ENCODE measurements around the gene DOCK10.

The DOCK10 gene

DNA sequence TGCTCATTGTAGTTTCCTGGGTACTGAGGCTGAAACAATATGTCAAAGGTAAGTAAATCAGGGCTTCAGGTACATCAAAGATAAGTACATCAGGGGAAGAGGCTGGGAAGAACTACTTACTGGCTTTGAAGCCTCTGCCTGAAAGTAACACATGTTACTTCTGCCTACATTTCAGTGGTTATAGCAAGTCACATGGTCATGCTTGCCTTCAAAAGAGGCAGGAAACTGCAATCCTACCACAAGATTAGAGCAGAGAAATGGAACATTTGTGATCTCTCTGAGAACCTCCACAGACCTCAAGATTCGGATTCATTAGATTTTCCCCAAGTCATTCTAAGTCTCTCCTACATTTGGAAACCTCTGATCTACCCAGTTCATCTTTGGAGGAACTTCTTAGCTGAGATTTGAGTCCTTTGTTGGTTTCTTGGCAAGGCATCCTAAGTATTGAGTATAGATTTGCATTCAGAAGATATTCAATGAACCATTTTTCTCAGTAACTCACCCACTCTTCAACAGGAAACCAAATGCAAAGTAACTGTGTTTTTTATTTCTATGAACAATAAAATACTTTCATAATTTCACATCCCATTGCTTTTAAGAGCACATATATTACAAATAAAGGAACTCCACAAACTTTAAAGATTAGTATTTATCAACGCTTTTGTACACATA is 277.6 kb downstream of the DOCK10 start:
- Histone ChIP-seq H3K79me2 (ENCODE audit: control insufficient read depth, insufficient read depth, low read length, unreplicated experiment) (no peaks in the 10 kb centered on the region), H3K4me3 (ENCODE audit: low read depth, low read length) (no peak overlapping the region), H3K27ac (ENCODE audit: low read depth, low read length) (no peak overlapping the region), H3K36me3 (ENCODE audit: insufficient read depth, low read length) (peaks cover 35% of the 10 kb centered on the region), H3K4me1 (ENCODE audit: control insufficient read depth, insufficient read depth, low read length, unreplicated experiment) (no peaks in the 10 kb centered on the region), H3K27me3 (ENCODE audit: insufficient read depth, low read length) (no peaks in the 10 kb centered on the region), H2AFZ (ENCODE audit: low read length, unreplicated experiment) (no peak overlapping the region)

DNA sequence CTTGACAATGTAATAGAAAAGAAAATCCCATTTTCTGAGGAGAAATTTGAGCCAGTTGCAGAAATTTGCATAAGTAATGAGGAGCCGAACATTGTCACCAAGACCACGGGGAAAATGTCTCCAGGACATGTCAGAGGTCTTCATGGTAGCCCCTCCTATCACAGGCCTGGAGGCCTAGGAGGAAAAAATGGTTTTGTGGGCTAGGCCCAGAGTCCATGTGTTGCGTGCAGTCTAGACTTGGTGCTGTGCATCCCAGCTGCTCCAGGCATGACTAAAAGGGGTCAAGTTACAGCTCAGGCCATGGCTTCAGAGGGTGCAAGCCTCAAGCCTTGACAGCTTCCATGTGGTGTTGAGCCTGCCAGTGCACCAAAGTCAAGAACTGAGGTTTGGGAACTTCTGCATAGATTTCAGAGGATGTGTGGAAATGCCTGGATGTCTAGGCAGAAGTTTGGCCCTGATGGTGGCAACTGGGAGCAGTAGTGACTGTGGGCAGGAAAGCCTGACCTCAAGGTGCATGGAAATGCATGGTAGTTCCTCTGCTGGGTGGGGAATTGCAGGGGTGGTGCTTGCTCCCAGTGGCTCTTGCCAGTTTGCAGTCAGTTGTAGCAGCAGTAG is 284.2 kb downstream of the DOCK10 start:
- H3K27ac ChIP-seq (ENCODE audit: low read depth, low read length) = no peak overlapping the region
- no peaks in the 10 kb centered on the region for H3K79me2 ChIP-seq (ENCODE audit: control insufficient read depth, insufficient read depth, low read length, unreplicated experiment)
- no peaks in the 10 kb centered on the region for H3K27me3 ChIP-seq (ENCODE audit: insufficient read depth, low read length)
- no peak overlapping the region for H3K4me3 ChIP-seq (ENCODE audit: low read depth, low read length)
- H3K4me1 ChIP-seq (ENCODE audit: control insufficient read depth, insufficient read depth, low read length, unreplicated experiment) = peaks cover 16% of the 10 kb centered on the region
- H2AFZ ChIP-seq (ENCODE audit: low read length, unreplicated experiment) = no peak overlapping the region
- peaks cover 31% of the 10 kb centered on the region for H3K36me3 ChIP-seq (ENCODE audit: insufficient read depth, low read length)

DNA sequence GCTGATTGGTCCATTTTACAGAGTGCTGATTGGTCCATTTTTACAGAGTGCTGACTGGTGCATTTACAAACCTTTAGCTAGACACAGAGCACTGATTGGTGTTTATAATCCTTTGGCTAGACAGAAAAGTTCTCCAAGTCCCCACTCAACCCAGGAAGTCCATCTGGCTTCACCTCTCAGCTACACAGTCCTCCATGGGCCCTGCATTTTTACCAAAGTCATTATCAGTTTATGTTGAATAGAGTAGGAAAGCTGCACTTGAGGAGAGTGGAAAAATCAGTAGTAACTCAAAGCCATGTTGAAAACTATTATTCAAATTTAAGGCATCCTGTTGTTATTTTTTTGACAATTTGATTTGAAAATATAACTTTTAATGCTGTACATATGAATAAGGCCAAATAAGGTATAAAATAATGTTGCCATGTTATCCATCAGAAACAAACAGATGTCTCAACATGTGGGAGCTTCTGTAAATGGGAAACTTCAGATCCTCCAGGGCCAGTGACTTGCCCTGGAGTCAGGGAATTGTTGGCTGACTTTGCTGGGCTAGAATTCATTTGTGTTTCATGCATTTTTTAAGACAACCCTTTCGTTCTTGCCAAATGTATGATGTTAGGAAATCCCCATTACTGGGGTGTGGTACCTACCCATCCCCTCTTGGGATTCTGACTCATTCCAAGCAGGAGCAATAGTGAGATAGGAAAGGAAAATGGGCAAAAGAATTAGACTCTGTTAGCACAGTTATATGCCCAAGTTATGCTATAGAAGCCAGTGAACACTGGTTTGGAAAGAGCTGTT is 288.3 kb downstream of the DOCK10 start:
- H3K79me2 ChIP-seq (ENCODE audit: control insufficient read depth, insufficient read depth, low read length, unreplicated experiment) = no peaks in the 10 kb centered on the region
- peak overlapping the region; percentile 93 for H3K27ac ChIP-seq (ENCODE audit: low read depth, low read length)
- H2AFZ ChIP-seq (ENCODE audit: low read length, unreplicated experiment) = peak overlapping the region; percentile 4
- no peaks in the 10 kb centered on the region for H3K27me3 ChIP-seq (ENCODE audit: insufficient read depth, low read length)
- H3K4me3 ChIP-seq (ENCODE audit: low read depth, low read length) = no peak overlapping the region
- peaks cover 10% of the 10 kb centered on the region for H3K36me3 ChIP-seq (ENCODE audit: insufficient read depth, low read length)
- H3K4me1 ChIP-seq (ENCODE audit: control insufficient read depth, insufficient read depth, low read length, unreplicated experiment) = peaks cover 16% of the 10 kb centered on the region

DNA sequence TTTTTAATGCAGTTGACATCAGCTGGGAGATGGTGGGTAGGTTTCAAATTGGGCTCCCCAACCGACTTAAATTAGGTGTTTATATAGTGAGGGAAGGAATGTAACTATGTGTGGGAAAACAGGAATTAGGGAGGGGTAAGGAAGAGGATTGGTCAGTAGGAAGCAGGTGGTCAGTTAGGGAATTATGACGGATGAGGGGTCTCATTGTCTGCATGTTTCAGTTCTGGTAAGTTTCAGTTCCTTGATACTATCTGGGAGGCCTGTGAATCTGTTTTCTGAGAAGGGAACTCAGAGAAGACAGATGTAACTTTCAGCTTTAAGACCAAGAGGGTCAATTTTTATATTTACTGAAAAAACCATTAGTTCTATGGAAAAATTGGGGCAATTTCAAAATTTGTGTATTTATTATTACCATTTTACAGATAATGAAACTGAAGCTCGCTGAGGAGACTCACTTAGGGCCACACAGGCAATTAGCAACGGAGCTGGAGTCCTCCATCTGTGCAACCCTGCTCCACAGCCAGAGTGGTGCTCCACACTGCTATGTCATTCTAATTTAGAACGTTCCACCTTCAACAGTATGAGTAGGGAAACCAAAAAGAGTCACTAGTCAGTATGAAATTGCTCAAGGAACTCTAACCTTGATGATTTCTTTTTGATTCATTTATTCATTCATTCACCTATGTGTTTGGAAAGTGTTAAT is 290.1 kb downstream of the DOCK10 start:
- no peak overlapping the region for H3K27ac ChIP-seq (ENCODE audit: low read depth, low read length)
- no peak overlapping the region for H2AFZ ChIP-seq (ENCODE audit: low read length, unreplicated experiment)
- H3K79me2 ChIP-seq (ENCODE audit: control insufficient read depth, insufficient read depth, low read length, unreplicated experiment) = no peaks in the 10 kb centered on the region
- H3K36me3 ChIP-seq (ENCODE audit: insufficient read depth, low read length) = no peaks in the 10 kb centered on the region
- peaks cover 16% of the 10 kb centered on the region for H3K4me1 ChIP-seq (ENCODE audit: control insufficient read depth, insufficient read depth, low read length, unreplicated experiment)
- H3K27me3 ChIP-seq (ENCODE audit: insufficient read depth, low read length) = no peaks in the 10 kb centered on the region
- no peak overlapping the region for H3K4me3 ChIP-seq (ENCODE audit: low read depth, low read length)

DNA sequence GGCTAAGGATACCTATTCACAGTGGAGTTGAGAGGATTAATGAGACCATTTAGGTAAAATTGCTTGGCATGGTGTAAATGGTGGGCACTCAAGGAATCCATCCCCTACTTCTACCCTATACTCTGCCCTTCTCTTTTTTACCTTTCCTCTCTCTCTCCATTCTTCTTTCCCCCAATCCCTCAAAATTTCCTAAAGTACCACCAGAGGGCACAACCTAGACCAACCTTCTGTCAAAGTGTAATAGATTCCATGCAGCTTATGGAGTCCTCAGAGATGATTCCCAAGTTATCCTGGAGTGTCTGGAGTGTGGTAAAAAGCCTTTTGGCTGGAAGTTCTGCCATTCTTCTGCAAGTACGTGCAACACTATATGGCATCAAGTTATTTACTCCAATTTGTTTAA is 293.1 kb downstream of the DOCK10 start:
- no peaks in the 10 kb centered on the region for H3K27me3 ChIP-seq (ENCODE audit: insufficient read depth, low read length)
- H3K36me3 ChIP-seq (ENCODE audit: insufficient read depth, low read length) = no peaks in the 10 kb centered on the region
- H3K4me1 ChIP-seq (ENCODE audit: control insufficient read depth, insufficient read depth, low read length, unreplicated experiment) = peaks cover 5% of the 10 kb centered on the region
- no peaks in the 10 kb centered on the region for H3K79me2 ChIP-seq (ENCODE audit: control insufficient read depth, insufficient read depth, low read length, unreplicated experiment)
- H3K27ac ChIP-seq (ENCODE audit: low read depth, low read length) = no peak overlapping the region
- H2AFZ ChIP-seq (ENCODE audit: low read length, unreplicated experiment) = no peak overlapping the region
- H3K4me3 ChIP-seq (ENCODE audit: low read depth, low read length) = no peak overlapping the region

DNA sequence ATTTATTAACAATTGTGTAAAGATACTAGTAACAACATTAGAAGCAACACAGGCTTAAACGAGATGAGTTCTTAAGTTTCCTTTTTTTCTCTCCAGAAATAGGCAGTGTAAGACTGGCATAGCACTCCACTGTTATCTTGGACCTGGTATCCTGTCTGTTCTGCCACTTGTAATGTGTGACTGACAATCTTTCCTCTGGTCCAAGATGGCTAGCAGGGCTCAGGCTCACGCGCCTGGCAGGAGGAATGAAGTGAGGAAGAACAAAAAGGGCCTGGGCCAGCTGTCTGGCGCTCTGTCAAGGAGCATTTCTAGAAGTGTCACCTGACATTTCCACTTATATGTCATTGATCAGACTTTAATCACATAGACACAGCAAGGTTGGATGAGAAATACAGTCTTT is 294.5 kb downstream of the DOCK10 start:
- no peaks in the 10 kb centered on the region for H3K79me2 ChIP-seq (ENCODE audit: control insufficient read depth, insufficient read depth, low read length, unreplicated experiment)
- no peaks in the 10 kb centered on the region for H3K36me3 ChIP-seq (ENCODE audit: insufficient read depth, low read length)
- no peaks in the 10 kb centered on the region for H3K27me3 ChIP-seq (ENCODE audit: insufficient read depth, low read length)
- no peaks in the 10 kb centered on the region for H3K4me1 ChIP-seq (ENCODE audit: control insufficient read depth, insufficient read depth, low read length, unreplicated experiment)
- no peak overlapping the region for H3K4me3 ChIP-seq (ENCODE audit: low read depth, low read length)
- H3K27ac ChIP-seq (ENCODE audit: low read depth, low read length) = no peak overlapping the region
- no peak overlapping the region for H2AFZ ChIP-seq (ENCODE audit: low read length, unreplicated experiment)

DNA sequence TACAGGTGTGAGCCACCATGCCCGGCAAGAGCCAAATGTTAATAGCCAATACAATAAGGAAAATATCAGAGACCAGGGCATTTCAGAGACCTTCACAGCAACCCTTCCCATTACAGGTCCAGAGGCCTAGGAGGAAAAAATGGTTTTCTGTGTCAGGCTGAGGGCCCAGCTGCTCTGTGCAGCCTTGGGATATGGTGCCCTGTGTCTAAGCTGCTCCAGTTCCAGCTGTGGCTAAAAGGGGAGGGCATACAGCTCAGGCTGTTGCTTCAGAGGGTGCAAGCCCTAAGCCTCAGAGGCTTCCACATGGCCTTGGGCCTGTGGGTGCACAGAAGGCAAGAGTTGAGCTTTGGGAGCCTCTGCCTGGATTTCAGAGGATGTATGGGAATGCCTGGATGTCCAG is 306.0 kb downstream of the DOCK10 start:
- H3K79me2 ChIP-seq (ENCODE audit: control insufficient read depth, insufficient read depth, low read length, unreplicated experiment) = no peaks in the 10 kb centered on the region
- no peaks in the 10 kb centered on the region for H3K4me1 ChIP-seq (ENCODE audit: control insufficient read depth, insufficient read depth, low read length, unreplicated experiment)
- H3K27ac ChIP-seq (ENCODE audit: low read depth, low read length) = no peak overlapping the region
- H3K36me3 ChIP-seq (ENCODE audit: insufficient read depth, low read length) = no peaks in the 10 kb centered on the region
- no peak overlapping the region for H3K4me3 ChIP-seq (ENCODE audit: low read depth, low read length)
- H2AFZ ChIP-seq (ENCODE audit: low read length, unreplicated experiment) = no peak overlapping the region
- no peaks in the 10 kb centered on the region for H3K27me3 ChIP-seq (ENCODE audit: insufficient read depth, low read length)

DNA sequence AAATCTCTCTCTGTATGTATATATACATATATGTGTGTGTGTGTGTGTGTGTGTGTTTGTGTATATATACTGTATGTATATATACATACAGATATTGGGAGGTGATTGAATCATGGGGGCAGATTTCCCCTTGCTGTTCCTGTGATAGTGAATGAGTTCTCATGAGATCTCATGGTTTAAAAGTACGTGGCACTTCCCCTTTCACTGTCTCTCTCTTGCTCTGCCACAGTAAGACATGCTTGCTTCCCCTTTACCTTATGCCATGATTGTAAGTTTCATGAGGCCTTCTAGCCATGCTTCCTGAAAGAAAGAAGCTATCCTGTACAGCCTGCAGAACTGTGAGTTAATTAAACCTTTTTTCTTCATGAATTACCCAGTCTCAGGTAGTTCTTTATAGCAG is 307.3 kb downstream of the DOCK10 start:
- Histone ChIP-seq H3K27ac (ENCODE audit: low read depth, low read length) (no peak overlapping the region), H3K27me3 (ENCODE audit: insufficient read depth, low read length) (no peaks in the 10 kb centered on the region), H3K36me3 (ENCODE audit: insufficient read depth, low read length) (no peaks in the 10 kb centered on the region), H3K4me3 (ENCODE audit: low read depth, low read length) (no peak overlapping the region), H3K79me2 (ENCODE audit: control insufficient read depth, insufficient read depth, low read length, unreplicated experiment) (no peaks in the 10 kb centered on the region), H3K4me1 (ENCODE audit: control insufficient read depth, insufficient read depth, low read length, unreplicated experiment) (no peaks in the 10 kb centered on the region), H2AFZ (ENCODE audit: low read length, unreplicated experiment) (no peak overlapping the region)

DNA sequence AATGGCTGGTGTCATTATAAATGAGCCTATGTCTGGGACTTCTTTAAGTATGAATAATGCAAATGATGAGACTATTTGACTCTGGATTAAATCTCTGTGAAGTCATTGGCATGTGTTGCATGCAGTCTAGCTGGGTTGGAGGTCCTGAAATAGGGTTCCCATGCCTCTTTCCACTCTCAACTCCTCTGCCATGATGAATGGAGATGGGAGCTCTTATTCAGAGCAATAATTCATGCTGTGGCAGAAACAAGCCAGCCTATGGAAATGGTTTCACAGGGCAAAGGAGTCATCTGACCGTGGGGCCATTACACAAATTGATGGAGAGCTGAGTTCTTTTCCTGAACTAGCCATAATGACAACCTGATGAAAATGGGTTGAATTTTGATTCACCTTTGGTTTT is 310.6 kb downstream of the DOCK10 start:
- Histone ChIP-seq H3K36me3 (ENCODE audit: insufficient read depth, low read length) (no peaks in the 10 kb centered on the region), H3K4me1 (ENCODE audit: control insufficient read depth, insufficient read depth, low read length, unreplicated experiment) (no peaks in the 10 kb centered on the region), H3K27ac (ENCODE audit: low read depth, low read length) (no peak overlapping the region), H3K79me2 (ENCODE audit: control insufficient read depth, insufficient read depth, low read length, unreplicated experiment) (no peaks in the 10 kb centered on the region), H3K4me3 (ENCODE audit: low read depth, low read length) (no peak overlapping the region), H2AFZ (ENCODE audit: low read length, unreplicated experiment) (no peak overlapping the region), H3K27me3 (ENCODE audit: insufficient read depth, low read length) (no peaks in the 10 kb centered on the region)

DNA sequence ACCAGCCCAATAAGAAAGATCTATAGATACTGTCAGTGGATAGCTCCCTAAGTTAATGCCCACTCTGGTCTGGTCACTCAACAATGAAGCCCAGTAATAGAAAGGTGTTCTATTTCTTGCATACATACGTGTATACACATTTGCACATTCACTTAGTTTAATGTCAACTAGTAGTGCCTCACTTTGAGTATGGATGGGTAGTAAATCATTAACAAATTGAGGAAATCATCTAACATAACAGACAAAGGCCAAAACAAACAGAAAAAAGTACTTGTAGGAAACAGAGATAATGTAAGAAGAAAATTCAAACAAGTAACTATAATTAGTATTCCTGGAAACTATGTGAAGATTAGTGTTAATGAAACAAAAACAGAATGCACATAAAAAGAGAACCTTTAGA is 312.8 kb downstream of the DOCK10 start:
- Histone ChIP-seq H3K36me3 (ENCODE audit: insufficient read depth, low read length) (no peaks in the 10 kb centered on the region), H2AFZ (ENCODE audit: low read length, unreplicated experiment) (no peak overlapping the region), H3K79me2 (ENCODE audit: control insufficient read depth, insufficient read depth, low read length, unreplicated experiment) (no peaks in the 10 kb centered on the region), H3K27me3 (ENCODE audit: insufficient read depth, low read length) (no peaks in the 10 kb centered on the region), H3K27ac (ENCODE audit: low read depth, low read length) (no peak overlapping the region), H3K4me1 (ENCODE audit: control insufficient read depth, insufficient read depth, low read length, unreplicated experiment) (no peaks in the 10 kb centered on the region), H3K4me3 (ENCODE audit: low read depth, low read length) (no peak overlapping the region)
